HL-60 (cell line): ENCODE data around the gene RGS6.

ENCODE experiments used
- DNase-seq, 2 experiments: peaks; one replicate each; pipeline ENCODE4 v3.0.0-alpha.2; 2010 to 2020; ENCODE audit warnings: low read depth in 1 of 2, low spot score in 1 of 2
- H3K27ac ChIP-seq: fragments of 250-450 bp; sonication (Bioruptor Pico); replicated peaks from 2 replicates; pipeline ENCODE4 v1.5.1; 2020; ENCODE audit warnings: mild to moderate bottlenecking, moderate library complexity
- H3K27me3 ChIP-seq: fragments of 250-450 bp; sonication (Bioruptor Pico); 2 replicates; pipeline ENCODE4 v1.5.1; 2021; ENCODE audit warnings: mild to moderate bottlenecking, moderate library complexity; ENCODE audit not compliant: insufficient read depth, poor library complexity, severe bottlenecking
- H3K4me3 ChIP-seq: replicated peaks from 2 replicates; pipeline ENCODE4 v1.5.1; 2011; ENCODE audit warnings: mild to moderate bottlenecking, control low read depth, low read length; ENCODE audit not compliant: insufficient read depth
- CTCF ChIP-seq: IDR thresholded peaks from one replicate; pipeline ENCODE4 v1.5.1; 2011; ENCODE audit warnings: low read length, control low read depth, inconsistent platforms; ENCODE audit not compliant: insufficient read depth
- GABPA ChIP-seq: IDR thresholded peaks from 2 replicates; pipeline ENCODE4 v1.6.1; 2012; ENCODE audit warnings: low read depth
- POLR2AphosphoS5 ChIP-seq: IDR thresholded peaks from 2 replicates; pipeline ENCODE4 v1.6.1; 2012; ENCODE audit warnings: low read depth
- REST ChIP-seq: IDR thresholded peaks from 2 replicates; pipeline ENCODE4 v1.6.1; 2012; ENCODE audit warnings: low read depth; ENCODE audit not compliant: insufficient replicate concordance
- SPI1 ChIP-seq: IDR thresholded peaks from 2 replicates; pipeline ENCODE4 v1.6.1; 2012; ENCODE audit warnings: low read depth, mild to moderate bottlenecking, borderline replicate concordance

Gene RGS6

GRCh38 chr14:72314808-72315435 is 382.7 kb downstream of the RGS6 start:
- H3K27ac ChIP-seq, result no peak overlapping the region
- TF ChIP-seq SPI1, result no peak
- no peak for TF ChIP-seq CTCF
- DNase-seq, result no peak

GRCh38 chr14:72315714-72316113 is 383.5 kb downstream of the RGS6 start:
- H3K4me3 ChIP-seq, result no peak overlapping the region
- no peaks in the 10 kb centered on the region for H3K27me3 ChIP-seq
- H3K27ac ChIP-seq, result no peak overlapping the region
- DNase-seq, result no peak
- TF ChIP-seq SPI1 (no peak), REST (no peak), CTCF (no peak), POLR2AphosphoS5 (no peak), GABPA (no peak)

More at GRCh38 chr14:72314808-72315435, 382.7 kb downstream of the RGS6 start:
- H3K4me3 ChIP-seq, result no peak overlapping the region
- no peaks in the 10 kb centered on the region for H3K27me3 ChIP-seq

GRCh38 chr14:72318648-72319047 is 386.4 kb downstream of the RGS6 start:
- Histone ChIP-seq H3K4me3 (no peak overlapping the region), H3K27me3 (no peaks in the 10 kb centered on the region)

GRCh38 chr14:72332046-72332445 is 399.8 kb downstream of the RGS6 start:
- Histone ChIP-seq H3K4me3 (no peak overlapping the region), H3K27me3 (no peaks in the 10 kb centered on the region), H3K27ac (no peak overlapping the region)
- DNase-seq, result no peak
- TF ChIP-seq GABPA, result no peak
- TF ChIP-seq SPI1, result no peak
- no peak for TF ChIP-seq POLR2AphosphoS5
- no peak for TF ChIP-seq REST
- TF ChIP-seq CTCF, result no peak

More at GRCh38 chr14:72318648-72319047, 386.4 kb downstream of the RGS6 start:
- no peak for TF ChIP-seq REST
- no peak overlapping the region for H3K27ac ChIP-seq
- DNase-seq, result no peak
